NOMO-1 treated with dmso at 0.1 percent for 144 hours (cell line): ENCODE data around the gene CHST13.

Source experiments
- DNase-seq: peaks from one replicate; lab custom pipeline; 2025; ENCODE audit not compliant: unreplicated experiment; lab: John Stamatoyannopoulos, UW

CHST13 gene

GRCh38 chr3:126523745-126524428 is at the start of gene CHST13:
CHST13 (plus strand) TSS chr3:126524155; CDS start chr3:126524333, 178 bp downstream.
- peak; percentile 56 for DNase-seq

DNA sequence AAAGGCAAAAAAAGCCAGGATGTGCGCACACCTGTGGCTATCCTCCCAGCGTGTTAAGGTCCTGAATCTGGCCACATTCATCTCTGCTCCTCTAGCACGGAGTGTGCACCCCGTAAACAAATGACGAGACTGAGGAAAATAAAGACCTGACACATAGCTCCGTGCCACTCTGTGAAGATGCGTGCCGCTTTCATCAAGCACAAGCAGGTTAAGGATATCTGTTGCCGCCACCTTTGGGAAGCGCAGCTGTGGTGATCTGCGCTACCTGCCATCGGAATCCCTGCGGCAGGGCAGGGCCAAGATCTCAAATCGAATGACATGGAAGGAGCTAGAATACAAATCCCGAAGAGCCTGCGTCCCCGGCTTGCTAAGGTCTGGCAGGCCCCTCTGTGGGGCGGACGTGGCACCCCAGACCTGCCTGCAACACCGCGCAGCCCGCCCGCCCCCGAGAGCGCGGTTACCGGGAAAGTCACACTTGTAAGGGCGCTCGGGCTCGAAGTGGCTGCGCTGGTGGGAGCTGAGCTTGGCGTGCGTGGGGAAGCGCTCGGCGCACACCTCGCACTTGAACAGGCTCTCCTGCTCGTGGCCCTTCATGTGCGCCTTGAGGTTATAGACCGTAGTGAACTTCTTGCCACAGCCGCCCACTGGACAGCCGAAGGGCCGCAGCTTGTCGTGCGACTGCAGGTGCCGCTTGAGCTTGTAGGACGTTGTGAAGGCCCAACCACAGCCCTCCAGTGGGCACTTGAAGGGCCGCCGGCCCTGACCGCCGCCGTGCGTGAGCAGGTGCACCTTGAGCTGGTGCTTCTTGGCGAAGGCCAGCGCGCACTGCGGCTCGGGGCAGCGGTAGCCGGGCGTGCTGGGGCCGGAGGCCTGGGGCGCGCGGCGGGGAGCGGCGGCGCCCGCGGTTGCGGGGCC is 49.2 kb upstream of the CHST13 start:
- DNase-seq, result no peak

- peak; percentile 84 for DNase-seq
Observed at GRCh38 chr3:126475413-126476114, 48.4 kb upstream of the CHST13 start, which contains the start of gene ZXDC. ZXDC (minus strand) TSS chr3:126475891; CDS start chr3:126475865, 26 bp downstream.

- no peak for DNase-seq
Observed at GRCh38 chr3:126476166-126477060, 47.5 kb upstream of the CHST13 start.

- DNase-seq, result no peak
Observed at GRCh38 chr3:126477061-126477380, 46.9 kb upstream of the CHST13 start.

- DNase-seq, result no peak
Observed at GRCh38 chr3:126478581-126479310, 45.2 kb upstream of the CHST13 start.

DNA sequence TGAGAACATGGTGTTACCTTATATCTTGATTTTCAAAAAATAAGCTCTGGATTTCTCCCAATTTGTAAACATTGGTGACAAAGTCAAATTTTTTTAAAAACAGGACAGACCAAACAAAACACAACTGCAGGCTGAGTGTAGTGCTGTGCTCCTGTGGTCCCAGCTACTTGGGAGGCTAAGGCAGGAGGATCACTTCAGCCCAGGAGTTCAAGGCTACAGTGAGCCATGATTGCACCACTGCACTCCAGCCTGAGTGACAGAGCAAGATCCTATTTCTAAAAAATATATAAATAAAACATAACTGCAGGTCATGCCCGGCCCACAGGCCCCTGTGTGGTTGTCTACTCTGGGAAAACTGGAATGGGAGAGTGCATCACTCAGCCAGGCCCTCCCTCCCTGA is 44.3 kb upstream of the CHST13 start:
- DNase-seq, result no peak

- DNase-seq, result no peak
Observed at GRCh38 chr3:126480206-126480605, 43.7 kb upstream of the CHST13 start.

DNA sequence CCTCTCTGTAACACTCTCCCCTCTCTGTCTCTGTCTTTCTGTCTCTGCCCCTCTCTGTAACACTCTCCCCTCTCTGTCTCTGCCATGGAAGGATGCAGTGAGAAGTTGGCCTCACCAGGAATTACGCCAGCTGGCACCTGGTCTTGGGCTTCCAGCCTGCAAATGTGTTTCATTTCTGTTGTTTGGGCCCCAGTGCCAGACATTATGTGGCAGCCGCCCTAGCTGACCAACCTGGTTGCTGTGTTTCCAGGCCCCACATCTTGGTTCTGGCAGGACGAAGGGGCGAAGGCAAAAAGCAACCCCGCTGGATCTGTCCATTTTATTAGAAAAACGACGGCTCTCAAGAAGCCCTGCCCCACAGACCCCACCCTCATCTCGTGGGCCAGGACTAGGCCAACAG is 43.1 kb upstream of the CHST13 start:
- DNase-seq, result no peak

GRCh38 chr3:126481808-126482502 is 42.0 kb upstream of the CHST13 start:
- DNase-seq, result no peak

DNA sequence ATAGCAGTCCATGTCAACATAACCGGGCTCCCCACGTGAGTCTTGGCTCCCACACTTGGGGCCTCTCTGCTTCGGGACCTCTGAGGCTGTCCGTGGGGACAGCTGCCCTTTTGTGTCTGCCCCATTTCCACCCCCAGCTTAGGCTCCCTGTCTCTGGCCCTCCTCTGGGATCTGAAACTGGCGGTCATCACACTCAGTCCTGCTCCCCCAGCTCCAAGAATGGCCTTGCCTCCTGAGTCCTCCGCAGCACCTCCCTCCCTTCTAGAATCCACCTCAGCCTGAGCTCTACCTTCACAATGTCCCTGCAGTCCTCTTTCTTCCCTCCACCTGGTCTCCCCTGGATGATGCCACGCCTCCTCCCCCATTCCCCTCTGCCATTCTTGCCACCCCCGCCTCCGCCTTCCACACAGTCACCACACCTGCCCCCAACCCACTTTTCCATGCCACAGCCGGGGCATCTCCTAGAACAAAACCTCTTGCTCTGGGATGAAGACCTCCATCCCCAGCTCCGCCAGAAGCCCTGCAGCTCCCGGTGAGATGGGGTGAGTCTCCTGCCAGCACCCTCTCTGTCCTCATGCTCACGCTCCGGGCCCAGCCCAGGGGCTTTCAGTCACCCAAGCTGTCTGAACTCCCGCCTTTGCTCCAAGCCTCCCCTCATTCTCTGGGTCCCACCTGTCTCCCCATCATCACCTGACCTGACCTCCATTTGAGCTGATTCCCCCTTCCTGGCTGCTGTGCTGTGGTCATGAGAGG is 41.3 kb upstream of the CHST13 start:
- DNase-seq, result no peak

DNA sequence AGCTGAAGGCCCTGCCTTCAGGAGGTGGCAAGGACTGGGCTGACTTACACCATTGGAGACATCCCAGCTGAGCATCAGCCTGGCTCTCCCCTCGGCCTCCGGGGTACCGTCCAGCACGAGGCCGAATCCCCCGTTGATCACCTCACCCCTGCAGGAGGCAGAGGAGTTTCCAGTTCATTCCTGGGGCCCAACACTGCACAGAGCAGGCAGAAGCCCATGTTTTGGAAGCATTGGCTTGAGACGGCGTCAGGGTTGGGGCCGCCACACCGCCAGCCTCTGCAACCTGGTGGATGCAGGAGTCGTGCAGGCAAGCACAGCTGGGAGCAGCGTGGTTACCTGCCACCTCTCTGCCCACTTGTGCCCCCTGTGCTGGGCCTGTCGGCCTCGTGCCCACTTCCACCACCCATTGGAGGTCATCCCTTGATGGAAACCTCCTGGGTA is 40.6 kb upstream of the CHST13 start:
- no peak for DNase-seq

DNA sequence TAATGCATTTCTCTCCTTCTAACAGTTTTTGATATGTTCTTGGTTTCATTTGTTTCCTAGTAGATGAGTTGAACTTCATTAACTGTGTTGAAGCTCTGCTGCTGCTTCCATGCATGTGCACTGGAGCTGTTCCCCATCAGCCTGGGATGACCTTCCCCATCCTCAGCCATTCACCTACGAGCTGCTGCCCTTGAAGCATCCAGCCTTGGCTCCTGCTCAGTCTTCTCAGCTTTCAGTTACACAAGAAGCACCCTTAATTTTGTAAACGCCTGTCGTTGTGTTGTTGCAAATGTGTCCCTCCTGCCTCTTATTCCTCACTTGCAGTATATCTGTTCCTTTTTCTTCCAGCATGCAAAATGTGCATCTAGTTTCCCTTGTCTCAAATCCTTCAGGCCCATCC is 39.8 kb upstream of the CHST13 start:
- no peak for DNase-seq

DNA sequence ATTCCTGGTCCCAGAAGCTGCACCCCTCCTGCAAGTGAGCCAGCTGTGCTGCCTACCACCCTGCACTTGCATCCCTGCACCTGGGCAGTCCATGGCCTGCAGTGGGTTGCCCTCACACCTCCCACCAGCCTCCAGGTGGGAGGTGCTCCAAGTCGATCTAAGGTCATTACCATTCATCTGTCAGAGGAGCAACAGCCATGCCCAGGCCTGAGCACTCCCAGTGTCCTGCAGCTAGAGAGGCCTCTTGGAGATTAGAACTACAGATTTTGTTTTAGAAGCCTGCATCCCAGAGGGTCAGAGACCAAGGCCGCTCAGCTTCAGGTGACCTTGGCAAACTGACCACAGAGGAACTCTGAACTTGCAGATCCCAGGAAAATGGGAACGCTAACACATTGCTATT is 39.3 kb upstream of the CHST13 start:
- no peak for DNase-seq

GRCh38 chr3:126485176-126485897 is 38.6 kb upstream of the CHST13 start:
- DNase-seq, result no peak

GRCh38 chr3:126485956-126486355 is 38.0 kb upstream of the CHST13 start:
- no peak for DNase-seq

- no peak for DNase-seq
Observed at GRCh38 chr3:126486360-126486847, 37.6 kb upstream of the CHST13 start.
